IPS-20b (cell line): ENCODE data around the gene TFDP2.
"Not testable (repeated sequence)": the region's sequence is repeated elsewhere in the genome, so short reads cannot be mapped to it uniquely, and the experiment has no call there.

Experiments
- H3K27ac ChIP-seq: one replicate; pipeline ENCODE4 v1.5.1; 2013; ENCODE audit warnings: low read length
- H3K27me3 ChIP-seq: 2 replicates; pipeline ENCODE4 v1.6.1; 2013; ENCODE audit warnings: mild to moderate bottlenecking, low read length, inconsistent platforms; ENCODE audit not compliant: insufficient read depth
- H3K36me3 ChIP-seq: 2 replicates; pipeline ENCODE4 v1.6.1; 2013; ENCODE audit warnings: low read depth, mild to moderate bottlenecking, inconsistent platforms, low read length, moderate library complexity; ENCODE audit not compliant: insufficient read depth
- H3K4me1 ChIP-seq: 2 replicates; pipeline ENCODE4 v1.6.1; 2013; ENCODE audit warnings: mild to moderate bottlenecking, control low read depth, inconsistent platforms, low read length, moderate library complexity; ENCODE audit not compliant: insufficient read depth
- H3K4me3 ChIP-seq: 2 replicates; pipeline ENCODE4 v1.5.1; 2013; ENCODE audit warnings: mild to moderate bottlenecking, low read length, inconsistent platforms
- H3K9ac ChIP-seq: 2 replicates; pipeline ENCODE4 v1.6.1; 2013; ENCODE audit warnings: low read depth, mild to moderate bottlenecking, inconsistent platforms, low read length, moderate library complexity
- H3K9me3 ChIP-seq: 2 replicates; pipeline ENCODE4 v1.6.1; 2013; ENCODE audit warnings: mild to moderate bottlenecking, low read depth, low read length, inconsistent platforms; ENCODE audit not compliant: insufficient read depth

The TFDP2 gene

DNA sequence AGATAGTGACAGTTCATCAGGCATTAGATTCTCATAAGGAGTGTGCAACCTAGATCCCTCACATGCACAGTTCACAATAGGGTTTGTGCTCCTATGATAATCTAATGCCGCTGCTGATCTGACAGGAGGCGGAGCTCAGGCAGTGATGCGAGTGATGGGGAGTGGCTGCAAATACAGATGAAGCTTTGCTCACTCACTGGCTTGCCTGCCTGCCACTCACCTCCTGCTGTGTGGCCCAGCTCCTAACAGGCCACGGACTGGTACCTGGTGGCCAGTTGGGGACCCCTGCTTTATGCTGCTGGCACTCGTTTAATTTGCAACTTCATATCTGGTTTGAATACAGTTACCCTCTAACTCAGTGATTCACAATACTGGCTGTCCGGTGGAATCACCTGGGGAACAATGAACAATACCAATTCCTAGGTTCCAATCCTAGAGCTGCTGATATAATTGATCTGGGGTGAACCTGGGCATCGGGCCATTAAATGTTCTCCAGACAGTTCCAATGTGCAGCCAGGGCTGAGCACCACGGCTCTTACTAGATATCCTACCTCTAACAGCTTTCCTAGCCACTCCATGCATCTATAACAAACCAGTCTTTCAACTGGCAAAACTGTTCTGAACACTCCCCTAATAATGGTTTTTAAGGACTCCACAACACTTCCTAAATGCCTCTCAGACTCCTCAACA, 141.5 kb downstream of the TFDP2 start:
- Histone ChIP-seq H3K27ac (no peak overlapping the region), H3K9me3 (no peaks in the 10 kb centered on the region), H3K4me1 (no peaks in the 10 kb centered on the region; the same call in 1 of the 2 replicates), H3K9ac (no peak overlapping the region), H3K4me3 (no peak overlapping the region), H3K27me3 (no peaks in the 10 kb centered on the region), H3K36me3 (peaks cover 22% of the 10 kb centered on the region)

GRCh38 chr3:142004957-142005356, 144.4 kb downstream of the TFDP2 start:
- not testable (repeated sequence) for H3K4me1 ChIP-seq, H3K9me3 ChIP-seq, H3K27ac ChIP-seq, H3K9ac ChIP-seq, H3K4me3 ChIP-seq, H3K27me3 ChIP-seq
- peaks cover 29% of the 10 kb centered on the region for H3K36me3 ChIP-seq

- Histone ChIP-seq H3K4me1 (no peaks in the 10 kb centered on the region; the same call in 1 of the 2 replicates), H3K9me3 (no peaks in the 10 kb centered on the region), H3K36me3 (peaks cover 33% of the 10 kb centered on the region), H3K27ac (no peak overlapping the region), H3K9ac (no peak overlapping the region), H3K27me3 (no peaks in the 10 kb centered on the region), H3K4me3 (no peak overlapping the region)
Observed at GRCh38 chr3:142004025-142004424, 145.3 kb downstream of the TFDP2 start.

GRCh38 chr3:142003291-142003690, 146.1 kb downstream of the TFDP2 start:
- Histone ChIP-seq H3K9ac (no peak overlapping the region), H3K36me3 (peaks cover 33% of the 10 kb centered on the region), H3K4me3 (no peak overlapping the region), H3K27me3 (no peaks in the 10 kb centered on the region), H3K27ac (no peak overlapping the region), H3K9me3 (no peaks in the 10 kb centered on the region), H3K4me1 (no peaks in the 10 kb centered on the region; the same call in 1 of the 2 replicates)

DNA sequence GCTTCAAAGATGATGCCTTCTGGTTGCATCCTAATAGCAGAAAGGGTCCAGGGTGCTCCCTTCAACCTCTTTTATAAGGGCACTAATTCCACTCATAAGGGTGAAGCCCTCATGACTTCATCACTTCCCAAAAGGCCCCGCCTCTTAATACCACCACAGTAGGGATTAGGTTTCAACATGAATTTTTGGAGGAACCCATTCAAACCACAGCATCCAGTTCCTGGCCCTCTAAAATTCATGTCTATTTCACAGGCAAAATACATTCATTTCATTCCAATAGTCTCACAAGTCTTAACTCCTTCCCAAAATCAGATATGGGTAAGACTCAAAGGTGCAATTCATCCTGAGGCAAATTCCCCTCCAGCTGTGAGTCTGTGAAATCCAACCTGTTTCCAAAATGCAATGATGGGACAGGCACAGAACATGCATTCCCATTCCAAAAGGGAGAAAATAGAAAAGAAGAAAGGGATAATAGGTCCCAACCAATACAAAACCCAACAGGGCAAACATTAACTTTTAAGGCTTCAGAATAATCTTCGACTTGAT, 148.9 kb downstream of the TFDP2 start:
- Histone ChIP-seq H3K9ac (no peak overlapping the region), H3K9me3 (no peaks in the 10 kb centered on the region), H3K4me1 (0 out of 2 replicates have a peak, but pooled peaks cover 5% of the 10 kb centered on the region), H3K27me3 (no peaks in the 10 kb centered on the region), H3K27ac (no peak overlapping the region), H3K36me3 (peaks cover 32% of the 10 kb centered on the region), H3K4me3 (no peak overlapping the region)

DNA sequence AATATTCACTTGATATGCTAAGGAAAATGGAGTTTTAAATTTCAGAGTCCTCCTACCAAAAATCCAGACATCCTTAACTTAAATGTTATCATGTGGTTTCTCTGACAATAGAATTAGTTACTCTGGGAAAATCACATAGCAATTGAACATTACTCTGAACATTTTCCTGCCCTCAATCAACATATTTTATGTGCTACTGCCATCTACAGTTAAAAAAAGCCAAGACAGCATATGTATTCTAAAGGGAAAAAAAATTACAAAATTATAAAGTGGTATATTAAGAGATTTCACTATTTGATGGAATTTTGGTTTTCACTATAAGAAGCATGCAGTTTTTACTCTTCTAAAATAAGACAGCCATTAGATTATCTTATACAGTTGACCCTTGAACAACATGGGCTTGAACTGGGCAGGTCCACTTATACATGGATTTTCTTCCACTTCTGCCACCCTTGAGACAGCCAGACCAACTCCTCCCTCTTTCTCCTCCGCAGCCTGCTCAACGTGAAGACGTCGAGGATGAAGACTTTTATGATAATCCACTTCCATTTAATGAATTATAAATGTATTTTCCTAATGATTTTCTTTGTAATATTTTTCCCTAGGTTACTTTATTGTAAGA, 150.6 kb downstream of the TFDP2 start:
- no peaks in the 10 kb centered on the region for H3K9me3 ChIP-seq
- no peak overlapping the region for H3K4me3 ChIP-seq
- H3K36me3 ChIP-seq = peaks cover 22% of the 10 kb centered on the region
- no peak overlapping the region for H3K27ac ChIP-seq
- no peaks in the 10 kb centered on the region for H3K27me3 ChIP-seq
- H3K9ac ChIP-seq = no peak overlapping the region
- H3K4me1 ChIP-seq = 0 out of 2 replicates have a peak, but pooled peaks cover 5% of the 10 kb centered on the region

- H3K9ac ChIP-seq = no peak overlapping the region; the same call in 1 of the 2 replicates
- H3K27me3 ChIP-seq = no peaks in the 10 kb centered on the region
- peaks cover 23% of the 10 kb centered on the region for H3K36me3 ChIP-seq
- H3K4me1 ChIP-seq = 0 out of 2 replicates have a peak, but pooled peaks cover 5% of the 10 kb centered on the region
- H3K27ac ChIP-seq = no peak overlapping the region
- H3K4me3 ChIP-seq = no peak overlapping the region
- H3K9me3 ChIP-seq = no peaks in the 10 kb centered on the region
Observed at GRCh38 chr3:141996437-141996836, 152.9 kb downstream of the TFDP2 start.

GRCh38 chr3:141994856-141995255, 154.5 kb downstream of the TFDP2 start:
- Histone ChIP-seq H3K27me3 (no peaks in the 10 kb centered on the region), H3K4me3 (no peak overlapping the region), H3K9ac (no peak overlapping the region), H3K9me3 (no peaks in the 10 kb centered on the region), H3K27ac (no peak overlapping the region), H3K4me1 (0 out of 2 replicates have a peak, but pooled peaks cover 5% of the 10 kb centered on the region), H3K36me3 (peaks cover 20% of the 10 kb centered on the region)

DNA sequence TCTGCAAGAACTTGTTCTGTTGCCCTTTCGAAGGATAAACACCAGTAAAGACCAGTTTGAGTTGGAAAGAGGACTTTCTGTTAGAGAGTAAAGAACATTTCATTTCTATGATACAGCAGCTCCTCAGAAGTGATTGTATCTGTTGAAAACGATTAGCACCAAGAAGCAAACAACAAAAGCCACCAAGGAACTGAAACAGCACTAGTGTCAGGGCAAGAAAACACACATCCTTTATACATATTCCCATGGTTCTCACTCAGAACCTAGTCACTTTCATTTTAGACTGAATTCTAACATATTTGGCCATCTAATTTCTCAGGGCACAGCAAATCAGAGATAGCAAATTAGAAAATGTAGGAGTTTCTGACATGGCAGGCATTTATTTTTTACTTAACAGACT, 156.8 kb downstream of the TFDP2 start:
- 0 out of 2 replicates have a peak, but pooled peaks cover 5% of the 10 kb centered on the region for H3K4me1 ChIP-seq
- no peaks in the 10 kb centered on the region for H3K27me3 ChIP-seq
- no peak overlapping the region for H3K4me3 ChIP-seq
- H3K36me3 ChIP-seq = peaks cover 24% of the 10 kb centered on the region
- no peak overlapping the region for H3K9ac ChIP-seq
- H3K9me3 ChIP-seq = no peaks in the 10 kb centered on the region
- no peak overlapping the region for H3K27ac ChIP-seq

- Histone ChIP-seq H3K27me3 (no peaks in the 10 kb centered on the region), H3K27ac (no peak overlapping the region), H3K4me1 (no peaks in the 10 kb centered on the region), H3K4me3 (no peak overlapping the region), H3K36me3 (peaks cover 25% of the 10 kb centered on the region), H3K9me3 (no peaks in the 10 kb centered on the region), H3K9ac (no peak overlapping the region)
Observed at GRCh38 chr3:141986548-141987107, 162.7 kb downstream of the TFDP2 start.

- Histone ChIP-seq H3K27ac (no peak overlapping the region), H3K9me3 (no peaks in the 10 kb centered on the region), H3K4me1 (no peaks in the 10 kb centered on the region), H3K9ac (no peak overlapping the region), H3K4me3 (no peak overlapping the region), H3K27me3 (no peaks in the 10 kb centered on the region), H3K36me3 (peaks cover 42% of the 10 kb centered on the region)
Observed at GRCh38 chr3:141981084-141981483, 168.3 kb downstream of the TFDP2 start.
